Measurements from ENCODE around the gene R3HCC1L.

DNA sequence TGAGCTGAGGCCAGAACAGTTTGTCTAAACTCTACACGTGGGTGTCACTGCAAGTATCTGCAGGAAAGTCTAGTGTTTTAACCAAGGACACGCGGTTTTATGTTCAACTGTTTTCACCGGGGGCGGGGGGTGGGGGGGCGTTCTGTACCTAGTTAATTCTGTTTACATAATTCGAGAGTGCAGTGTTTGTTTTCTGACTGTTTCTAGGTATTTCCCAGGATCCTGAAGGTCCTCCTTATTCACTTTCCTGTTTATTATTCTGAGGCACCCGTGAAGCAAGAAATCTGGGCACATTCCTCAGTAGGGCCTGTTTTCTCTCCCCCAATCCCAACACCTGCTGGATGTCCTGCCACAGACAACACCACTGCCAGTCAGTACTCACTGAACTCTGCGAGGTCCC is 125.9 kb downstream of the R3HCC1L start:
- TF ChIP-seq POLR2A (IDR thresholded peaks at IDR 0.05), result no peak
- TF ChIP-seq, protein P1, sequence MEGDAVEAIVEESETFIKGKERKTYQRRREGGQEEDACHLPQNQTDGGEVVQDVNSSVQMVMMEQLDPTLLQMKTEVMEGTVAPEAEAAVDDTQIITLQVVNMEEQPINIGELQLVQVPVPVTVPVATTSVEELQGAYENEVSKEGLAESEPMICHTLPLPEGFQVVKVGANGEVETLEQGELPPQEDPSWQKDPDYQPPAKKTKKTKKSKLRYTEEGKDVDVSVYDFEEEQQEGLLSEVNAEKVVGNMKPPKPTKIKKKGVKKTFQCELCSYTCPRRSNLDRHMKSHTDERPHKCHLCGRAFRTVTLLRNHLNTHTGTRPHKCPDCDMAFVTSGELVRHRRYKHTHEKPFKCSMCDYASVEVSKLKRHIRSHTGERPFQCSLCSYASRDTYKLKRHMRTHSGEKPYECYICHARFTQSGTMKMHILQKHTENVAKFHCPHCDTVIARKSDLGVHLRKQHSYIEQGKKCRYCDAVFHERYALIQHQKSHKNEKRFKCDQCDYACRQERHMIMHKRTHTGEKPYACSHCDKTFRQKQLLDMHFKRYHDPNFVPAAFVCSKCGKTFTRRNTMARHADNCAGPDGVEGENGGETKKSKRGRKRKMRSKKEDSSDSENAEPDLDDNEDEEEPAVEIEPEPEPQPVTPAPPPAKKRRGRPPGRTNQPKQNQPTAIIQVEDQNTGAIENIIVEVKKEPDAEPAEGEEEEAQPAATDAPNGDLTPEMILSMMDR (IDR thresholded peaks at IDR 0.05), result no peak
